Mucosa of descending colon (tissue), 3 donors: ENCODE results near the gene TEKT5. TPM values are rescaled to one million over a fixed set of nuclear protein-coding genes. Genes with fewer than 3 reads are reported as not detected.

Experiments
- ATAC-seq: fragments of 200-7000 bp; cut with Tn5 transposase; one replicate; pipeline ENCODE4 v1.9.1; 2020; ENCODE audit warnings: mild to moderate bottlenecking, moderate library complexity
- DNase-seq, 3 donors: peaks; one replicate each; pipeline ENCODE4 v3.0.0-alpha.2; 2020
- H3K36me3 ChIP-seq: fragments of 200-600 bp; one replicate; pipeline ENCODE4 v1.8.0; 2021; ENCODE audit warnings: low read depth, mild to moderate bottlenecking
- H3K4me1 ChIP-seq: fragments of 200-600 bp; one replicate; pipeline ENCODE4 v1.8.0; 2021; ENCODE audit warnings: low read depth, mild to moderate bottlenecking
- H3K4me3 ChIP-seq: fragments of 200-600 bp; one replicate; pipeline ENCODE4 v1.8.0; 2021; ENCODE audit warnings: mild to moderate bottlenecking
- H3K9me3 ChIP-seq: fragments of 200-600 bp; one replicate; pipeline ENCODE4 v1.8.0; 2021; ENCODE audit warnings: mild to moderate bottlenecking
- intact Hi-C, 2 donors: fragments of 100-400 bp; cut with DNase I in 1 of 2; cut with micrococcal nuclease in 1 of 2; formaldehyde crosslinking; loops; one replicate each; pipeline versions ENCODE4 v1.11.0 to v1.11.1; 2022; cut with DNase I, micrococcal nuclease
- total RNA-seq, 3 donors: library from RNA; stranded (reverse); fragmentation: NEBNext Ultra II Directional in 2 of 3; extraction: Animal tissue kit (Norgen Biotek cat#: 25700) in 2 of 3; gene quantifications; one replicate each; pipeline versions ENCODE4 v1.2.1 to v1.2.4, GENCODE V29; 2021 to 2023
- TF ChIP-seq, protein P1 (sequence below): fragments of 200-600 bp; IDR thresholded peaks from one replicate; pipeline ENCODE4 v1.8.0; 2022; ENCODE audit warnings: antibody characterized with exemption, mild to moderate bottlenecking
- donor health status: DM: no; HTN: no; CAD: no; lungs with moderate emphysema.
- donor health status: DM: no; HTN: no; CAD: no.
- donor health status: DM: no; HTN: yes; CAD: no.

Gene TEKT5
- total RNA-seq, 3 donors from 2014 or later, result 0.28 to 0.90 (median 0.46) TPM

DNA sequence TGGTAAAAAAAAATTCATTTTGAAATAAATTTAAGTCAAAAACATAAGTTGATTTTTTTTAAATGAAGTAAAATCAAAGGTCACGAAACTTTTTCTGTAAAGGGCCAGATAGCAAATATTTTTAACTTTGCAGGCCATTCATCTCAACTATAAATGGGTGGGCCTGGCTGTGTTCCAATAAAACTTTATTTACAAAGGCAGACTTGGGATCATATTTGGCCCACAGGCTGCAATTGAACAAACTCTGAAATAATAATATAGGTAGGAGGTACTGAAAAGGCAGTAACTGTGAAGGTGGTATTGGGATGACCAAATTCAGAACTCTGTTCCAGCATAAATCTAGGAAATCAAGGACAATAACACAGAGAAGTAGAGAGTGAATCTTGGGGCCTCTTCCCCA lies 102.1 kb downstream of the TEKT5 start:
- H3K4me1 ChIP-seq, result peaks cover 28% of the 10 kb centered on the region
- DNase-seq (no peak), ATAC-seq (no peak)
- TF ChIP-seq, protein P1, sequence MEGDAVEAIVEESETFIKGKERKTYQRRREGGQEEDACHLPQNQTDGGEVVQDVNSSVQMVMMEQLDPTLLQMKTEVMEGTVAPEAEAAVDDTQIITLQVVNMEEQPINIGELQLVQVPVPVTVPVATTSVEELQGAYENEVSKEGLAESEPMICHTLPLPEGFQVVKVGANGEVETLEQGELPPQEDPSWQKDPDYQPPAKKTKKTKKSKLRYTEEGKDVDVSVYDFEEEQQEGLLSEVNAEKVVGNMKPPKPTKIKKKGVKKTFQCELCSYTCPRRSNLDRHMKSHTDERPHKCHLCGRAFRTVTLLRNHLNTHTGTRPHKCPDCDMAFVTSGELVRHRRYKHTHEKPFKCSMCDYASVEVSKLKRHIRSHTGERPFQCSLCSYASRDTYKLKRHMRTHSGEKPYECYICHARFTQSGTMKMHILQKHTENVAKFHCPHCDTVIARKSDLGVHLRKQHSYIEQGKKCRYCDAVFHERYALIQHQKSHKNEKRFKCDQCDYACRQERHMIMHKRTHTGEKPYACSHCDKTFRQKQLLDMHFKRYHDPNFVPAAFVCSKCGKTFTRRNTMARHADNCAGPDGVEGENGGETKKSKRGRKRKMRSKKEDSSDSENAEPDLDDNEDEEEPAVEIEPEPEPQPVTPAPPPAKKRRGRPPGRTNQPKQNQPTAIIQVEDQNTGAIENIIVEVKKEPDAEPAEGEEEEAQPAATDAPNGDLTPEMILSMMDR, result no peak
- no peak overlapping the region for H3K4me3 ChIP-seq
- H3K36me3 ChIP-seq, result no peaks in the 10 kb centered on the region
- intact Hi-C loops, result no loop called here
- H3K9me3 ChIP-seq, result no peaks in the 10 kb centered on the region

DNA sequence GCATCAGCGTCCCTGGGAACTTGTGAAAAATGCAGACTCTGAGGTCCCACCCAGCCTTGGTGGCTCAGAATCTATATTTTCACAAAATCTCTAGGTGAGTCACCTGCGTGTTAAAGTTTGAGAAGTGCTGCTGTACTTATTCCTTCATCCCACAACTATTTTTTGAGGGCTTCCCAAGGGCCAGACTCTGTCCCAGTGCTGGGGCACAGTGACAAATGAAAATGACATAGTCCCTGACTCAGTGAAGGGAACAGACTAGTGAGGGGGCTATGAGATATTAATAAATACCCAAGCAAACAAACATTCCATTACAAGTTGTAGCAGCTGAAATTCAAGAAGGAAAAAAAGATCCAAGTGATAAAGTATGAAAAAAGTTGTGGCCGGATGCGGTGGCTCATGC lies 104.4 kb downstream of the TEKT5 start:
- no peak overlapping the region for H3K4me3 ChIP-seq
- TF ChIP-seq, protein P1, result no peak
- intact Hi-C loops, result no loop called here
- H3K9me3 ChIP-seq, result no peaks in the 10 kb centered on the region
- no peaks in the 10 kb centered on the region for H3K36me3 ChIP-seq
- ATAC-seq (no peak), DNase-seq (no peak)
- H3K4me1 ChIP-seq, result peaks cover 14% of the 10 kb centered on the region

DNA sequence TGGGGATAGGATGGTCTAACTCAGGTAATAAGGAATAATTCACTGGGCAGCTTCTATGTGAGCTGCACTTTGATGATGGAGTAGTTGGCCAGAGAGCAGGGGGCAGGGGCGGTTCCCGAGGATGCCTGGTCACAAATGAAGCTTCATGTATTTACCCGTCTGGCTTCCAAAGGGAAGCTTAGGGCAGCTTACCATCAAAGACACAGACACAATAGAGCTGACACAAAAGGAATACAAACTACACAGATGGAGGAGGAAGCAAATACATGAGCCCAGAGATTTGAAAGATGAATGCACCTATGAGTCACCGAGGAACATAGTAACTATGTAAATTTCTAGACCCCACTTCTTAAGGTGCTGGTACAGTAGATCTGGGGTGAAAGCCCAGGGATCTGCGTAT lies 105.6 kb downstream of the TEKT5 start:
- intact Hi-C loops, result no loop called here
- no peak for ATAC-seq
- peaks cover 8% of the 10 kb centered on the region for H3K4me1 ChIP-seq
- H3K36me3 ChIP-seq, result no peaks in the 10 kb centered on the region
- no peak for DNase-seq
- H3K4me3 ChIP-seq, result no peak overlapping the region
- TF ChIP-seq, protein P1, result no peak
- no peaks in the 10 kb centered on the region for H3K9me3 ChIP-seq

DNA sequence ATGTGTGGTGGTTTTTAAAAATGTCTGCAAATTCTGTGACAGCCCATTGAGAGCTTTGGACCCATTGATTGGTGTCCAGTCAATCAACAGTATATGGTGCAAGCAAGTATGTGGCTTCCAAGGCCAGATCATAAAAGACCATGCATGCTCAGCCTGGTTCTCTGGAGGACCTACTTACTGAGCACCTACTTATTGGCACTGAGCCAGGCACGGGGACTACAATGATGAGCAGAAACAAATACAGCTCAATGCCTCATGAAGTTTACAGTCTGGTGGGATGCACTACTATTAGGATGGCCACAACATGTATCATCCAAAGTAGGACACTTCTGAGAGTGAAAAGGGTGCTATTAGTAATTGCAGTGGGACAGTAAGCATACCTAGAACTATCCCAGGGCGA lies 107.1 kb downstream of the TEKT5 start:
- intact Hi-C loops, result no loop called here
- no peaks in the 10 kb centered on the region for H3K9me3 ChIP-seq
- H3K4me1 ChIP-seq, result peaks cover 2% of the 10 kb centered on the region
- H3K36me3 ChIP-seq, result no peaks in the 10 kb centered on the region
- TF ChIP-seq, protein P1, result no peak
- ATAC-seq (no peak), DNase-seq (no peak)
- no peak overlapping the region for H3K4me3 ChIP-seq

DNA sequence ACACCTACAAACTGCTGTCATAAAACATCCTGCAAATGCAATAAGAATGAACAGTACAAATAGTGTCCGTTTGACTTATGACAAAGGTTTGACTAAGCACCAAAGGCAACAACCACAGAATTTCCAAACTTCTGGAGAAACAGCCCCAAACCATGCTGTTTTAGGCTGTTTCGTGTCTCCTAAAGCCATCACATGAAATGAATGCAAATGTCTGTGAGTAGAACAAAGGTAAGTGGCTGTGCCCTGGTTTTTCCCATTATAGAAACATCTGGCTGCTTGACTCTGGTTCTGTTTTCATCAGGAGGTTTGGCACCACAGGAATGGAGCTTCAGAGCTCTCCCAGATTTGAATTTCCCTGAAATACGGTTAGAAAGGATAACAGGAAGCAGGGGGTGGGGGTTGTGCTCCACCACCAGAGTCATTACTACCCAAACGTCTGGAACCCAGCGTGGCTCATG lies 109.7 kb downstream of the TEKT5 start:
- no peak overlapping the region for H3K4me3 ChIP-seq
- intact Hi-C loops, result no loop called here
- no peaks in the 10 kb centered on the region for H3K36me3 ChIP-seq
- peaks cover 4% of the 10 kb centered on the region for H3K4me1 ChIP-seq
- ATAC-seq, result no peak
- TF ChIP-seq, protein P1, result no peak
- no peak for DNase-seq
- H3K9me3 ChIP-seq, result no peaks in the 10 kb centered on the region

DNA sequence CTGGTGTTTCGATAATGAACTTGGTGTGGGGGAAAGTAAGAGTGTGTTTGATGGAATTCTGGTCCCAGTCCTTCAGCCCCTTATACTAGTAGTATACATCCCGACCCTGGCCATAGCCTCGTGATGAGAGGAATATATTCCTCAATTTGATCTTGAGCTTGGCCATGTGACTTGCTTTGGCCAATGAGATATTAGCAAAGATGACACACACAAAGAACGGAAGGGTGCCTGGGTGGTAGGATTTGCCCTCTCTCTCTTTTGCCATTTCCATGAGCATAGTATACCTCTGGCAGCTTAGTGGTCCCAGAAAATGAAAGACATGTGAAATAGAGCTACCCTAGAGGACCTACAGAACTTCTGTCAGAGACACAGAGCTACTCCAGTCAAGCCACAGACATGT lies 111.5 kb downstream of the TEKT5 start:
- Histone ChIP-seq H3K9me3 (no peaks in the 10 kb centered on the region), H3K4me3 (no peak overlapping the region), H3K36me3 (no peaks in the 10 kb centered on the region), H3K4me1 (peaks cover 12% of the 10 kb centered on the region)
- DNase-seq (no peak), ATAC-seq (no peak)
- TF ChIP-seq, protein P1, result no peak
- intact Hi-C loops, result no loop called here
